Epithelial cell of proximal tubule (primary cell): ENCODE results near the gene ZNF554. TPM values are rescaled to one million over a fixed set of nuclear protein-coding genes. Genes with fewer than 3 reads are reported as not detected.

Experiments used
- DNase-seq: peaks from one replicate; pipeline ENCODE4 v3.0.0-alpha.2; 2011; ENCODE audit warnings: low read depth
- H3K4me3 ChIP-seq: 2 replicates; pipeline ENCODE4 v1.5.1; 2011; ENCODE audit warnings: low read depth, mild to moderate bottlenecking, low read length
- total RNA-seq: library from RNA; depleted of rRNA; stranded (reverse); fragments of >200 nt; gene quantifications from 2 replicates; pipeline ENCODE4 v1.2.3, GENCODE V29; 2015
- TF ChIP-seq, protein P1 (sequence below): conservative IDR thresholded peaks from 2 replicates; pipeline ENCODE4 v1.5.1; 2012; ENCODE audit warnings: low read depth, mild to moderate bottlenecking, low read length

ZNF554 gene
- total RNA-seq, 1 donor from 2014 or later: 2.5 TPM

- peak overlapping the region; percentile 87 for H3K4me3 ChIP-seq
- DNase-seq: no peak
- TF ChIP-seq, protein P1, sequence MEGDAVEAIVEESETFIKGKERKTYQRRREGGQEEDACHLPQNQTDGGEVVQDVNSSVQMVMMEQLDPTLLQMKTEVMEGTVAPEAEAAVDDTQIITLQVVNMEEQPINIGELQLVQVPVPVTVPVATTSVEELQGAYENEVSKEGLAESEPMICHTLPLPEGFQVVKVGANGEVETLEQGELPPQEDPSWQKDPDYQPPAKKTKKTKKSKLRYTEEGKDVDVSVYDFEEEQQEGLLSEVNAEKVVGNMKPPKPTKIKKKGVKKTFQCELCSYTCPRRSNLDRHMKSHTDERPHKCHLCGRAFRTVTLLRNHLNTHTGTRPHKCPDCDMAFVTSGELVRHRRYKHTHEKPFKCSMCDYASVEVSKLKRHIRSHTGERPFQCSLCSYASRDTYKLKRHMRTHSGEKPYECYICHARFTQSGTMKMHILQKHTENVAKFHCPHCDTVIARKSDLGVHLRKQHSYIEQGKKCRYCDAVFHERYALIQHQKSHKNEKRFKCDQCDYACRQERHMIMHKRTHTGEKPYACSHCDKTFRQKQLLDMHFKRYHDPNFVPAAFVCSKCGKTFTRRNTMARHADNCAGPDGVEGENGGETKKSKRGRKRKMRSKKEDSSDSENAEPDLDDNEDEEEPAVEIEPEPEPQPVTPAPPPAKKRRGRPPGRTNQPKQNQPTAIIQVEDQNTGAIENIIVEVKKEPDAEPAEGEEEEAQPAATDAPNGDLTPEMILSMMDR: no peak
Measured at GRCh38 chr19:2820112-2820702, 539 bp downstream of the ZNF554 start.

DNA sequence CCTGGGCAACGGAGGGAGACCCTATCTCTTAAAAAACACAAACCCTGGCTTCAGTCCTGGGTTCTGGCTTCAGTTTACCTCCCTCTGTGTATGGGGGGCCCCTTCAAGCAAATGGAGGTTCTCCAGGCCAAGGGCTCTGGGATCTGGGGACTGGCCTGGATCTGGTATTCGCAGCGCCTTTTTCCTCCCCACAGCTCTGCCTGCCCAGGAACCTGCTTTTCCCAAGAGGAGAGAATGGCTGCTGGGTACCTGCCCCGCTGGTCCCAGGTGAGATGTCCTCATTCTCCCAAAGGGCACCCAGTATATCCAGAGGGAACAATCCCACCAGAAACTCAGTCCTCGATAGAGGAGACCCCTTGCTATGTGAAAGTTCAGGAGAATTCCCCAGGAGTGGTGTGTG is 3.2 kb downstream of the ZNF554 start:
- TF ChIP-seq, protein P1: no peak
- DNase-seq: no peak
- H3K4me3 ChIP-seq: no peak overlapping the region

DNA sequence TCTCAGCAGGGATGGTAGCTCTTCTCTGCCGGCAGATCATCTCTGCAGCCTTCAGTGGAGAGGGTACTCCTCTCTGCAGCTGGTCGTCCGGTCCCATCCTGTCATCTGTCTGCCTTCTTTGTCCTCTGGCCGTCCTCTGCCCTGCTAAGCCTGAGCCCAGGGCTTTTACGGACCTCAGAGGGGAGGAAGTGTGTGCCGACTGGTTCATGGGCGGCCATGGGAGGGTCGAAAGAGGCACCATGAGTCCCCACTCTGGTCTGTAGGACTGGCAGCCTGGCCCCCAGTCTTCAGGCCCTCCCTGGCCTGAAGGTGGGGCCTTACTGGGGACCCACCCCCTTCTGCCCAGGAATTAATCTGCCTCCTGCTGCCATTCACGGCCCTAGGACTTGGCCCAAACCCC is 4.0 kb downstream of the ZNF554 start:
- TF ChIP-seq, protein P1: no peak

DNA sequence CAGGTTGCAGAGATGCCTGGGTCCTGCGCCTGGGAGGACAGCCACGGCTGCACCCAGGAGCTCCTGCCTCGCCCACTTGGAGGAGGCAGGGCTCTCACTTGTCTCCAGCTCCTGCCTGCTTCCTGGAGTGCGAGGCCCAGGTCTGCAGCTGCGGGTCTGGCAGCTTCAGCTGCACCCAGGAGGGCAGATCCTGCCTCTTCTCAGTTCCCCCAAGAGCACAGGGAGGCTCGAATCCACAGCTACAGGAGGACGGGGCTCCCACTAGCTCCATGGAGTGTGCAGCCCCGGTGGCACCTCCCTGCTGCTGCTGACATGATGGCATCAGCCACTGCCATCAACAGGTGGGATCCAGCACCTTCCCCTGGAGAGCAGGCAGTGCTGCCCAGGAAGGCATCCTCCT is 4.5 kb downstream of the ZNF554 start:
- H3K4me3 ChIP-seq: no peak overlapping the region
- DNase-seq: no peak
- TF ChIP-seq, protein P1: no peak

More for the DNA sequence above, 4.0 kb downstream of the ZNF554 start:
- no peak overlapping the region for H3K4me3 ChIP-seq
- no peak for DNase-seq

DNA sequence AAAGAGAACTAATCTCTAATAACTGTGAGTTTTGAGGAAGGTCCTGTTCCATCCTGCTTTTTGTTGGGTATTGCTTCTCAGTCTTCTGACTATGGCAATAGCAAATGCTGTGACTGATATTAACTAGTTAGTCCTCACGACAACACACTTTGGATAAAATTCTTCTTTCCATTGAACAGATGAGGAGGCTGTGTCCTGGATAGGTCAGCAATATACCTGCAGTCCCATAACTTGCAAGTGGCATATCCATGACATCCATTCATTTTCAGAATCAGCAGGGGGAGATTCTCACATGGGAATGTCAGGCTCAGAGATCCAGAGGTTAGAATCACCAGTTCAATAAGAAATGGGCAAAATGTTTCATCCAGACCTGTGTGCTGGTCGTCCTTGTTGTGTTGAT is 7.4 kb downstream of the ZNF554 start:
- DNase-seq: no peak
- TF ChIP-seq, protein P1: no peak
- no peak overlapping the region for H3K4me3 ChIP-seq

GRCh38 chr19:2827840-2828489 is 8.3 kb downstream of the ZNF554 start:
- DNase-seq: no peak
- no peak overlapping the region for H3K4me3 ChIP-seq
- TF ChIP-seq, protein P1: no peak
